ENCODE results near the gene LIN7B.
A peak's percentile ranks its signal among the peaks of the same experiment; 100 is the strongest.

Gene LIN7B

GRCh38 chr19:49097453-49098288 is 16.5 kb upstream of the LIN7B start:
- DNase-seq (ENCODE audit: low read depth): peak; percentile 80
- no peak overlapping the region for H3K4me3 ChIP-seq (ENCODE audit: low read depth, low read length)
- TF ChIP-seq CTCF (IDR thresholded peaks at IDR 0.05; ENCODE audit: insufficient read depth, low read depth, low read length, missing control alignments): peak; percentile 96

GRCh38 chr19:49098795-49099194 is 15.4 kb upstream of the LIN7B start:
- no peak overlapping the region for H3K4me3 ChIP-seq (ENCODE audit: low read depth, low read length)
- no peak for TF ChIP-seq CTCF (IDR thresholded peaks at IDR 0.05; ENCODE audit: insufficient read depth, low read depth, low read length, missing control alignments)
- no peak for DNase-seq (ENCODE audit: low read depth)

GRCh38 chr19:49101160-49101559 is 13.0 kb upstream of the LIN7B start:
- TF ChIP-seq CTCF (IDR thresholded peaks at IDR 0.05; ENCODE audit: insufficient read depth, low read depth, low read length, missing control alignments): no peak
- no peak for DNase-seq (ENCODE audit: low read depth)
- no peak overlapping the region for H3K4me3 ChIP-seq (ENCODE audit: low read depth, low read length)

- no peak overlapping the region for H3K4me3 ChIP-seq (ENCODE audit: low read depth, low read length)
- no peak for TF ChIP-seq CTCF (IDR thresholded peaks at IDR 0.05; ENCODE audit: insufficient read depth, low read depth, low read length, missing control alignments)
Observed at GRCh38 chr19:49102303-49102702, 11.9 kb upstream of the LIN7B start.

GRCh38 chr19:49103331-49104085 is 10.7 kb upstream of the LIN7B start:
- DNase-seq (ENCODE audit: low read depth): no peak
- no peak overlapping the region for H3K4me3 ChIP-seq (ENCODE audit: low read depth, low read length)
- TF ChIP-seq CTCF (IDR thresholded peaks at IDR 0.05; ENCODE audit: insufficient read depth, low read depth, low read length, missing control alignments): no peak

More at GRCh38 chr19:49102303-49102702, 11.9 kb upstream of the LIN7B start:
- no peak for DNase-seq (ENCODE audit: low read depth)

- no peak for DNase-seq (ENCODE audit: low read depth)
- TF ChIP-seq CTCF (IDR thresholded peaks at IDR 0.05; ENCODE audit: insufficient read depth, low read depth, low read length, missing control alignments): no peak
- no peak overlapping the region for H3K4me3 ChIP-seq (ENCODE audit: low read depth, low read length)
Observed at GRCh38 chr19:49104229-49104864, 9.8 kb upstream of the LIN7B start.
